ENCODE measurements around the gene STMN1. TPM values are rescaled to one million over a fixed set of nuclear protein-coding genes. Genes with fewer than 3 reads are reported as not detected.

Gene STMN1
- total RNA-seq, 2 donors from 2014 or later, result 79.1 to 149 TPM

DNA sequence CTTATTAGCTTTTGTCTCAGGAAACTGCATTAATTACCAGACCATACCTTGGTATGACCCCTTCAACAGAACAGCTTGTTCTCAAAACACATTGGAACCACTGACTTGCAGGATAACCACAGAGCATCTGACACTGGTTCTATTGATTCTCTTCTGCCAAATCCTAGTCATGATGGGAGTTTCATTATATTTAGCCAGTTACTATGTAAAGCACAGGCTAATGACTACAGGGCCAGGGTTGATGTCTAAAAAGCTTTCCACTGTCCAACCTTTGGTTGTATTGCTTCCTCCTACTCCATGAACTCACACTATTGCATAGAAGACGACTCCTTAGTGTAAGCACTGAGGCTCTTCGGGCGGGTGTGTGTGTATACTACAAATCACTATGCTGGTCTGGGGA, 3.8 kb downstream of the STMN1 start:
- H3K4me1 ChIP-seq, result peaks cover 5% of the 10 kb centered on the region
- H3K27me3 ChIP-seq, result no peaks in the 10 kb centered on the region
- H3K27ac ChIP-seq, result no peak overlapping the region
- H3K36me3 ChIP-seq, result no peaks in the 10 kb centered on the region
- no peak overlapping the region for H3K4me3 ChIP-seq
- no peak overlapping the region for H3K9ac ChIP-seq (ENCODE audit: low read depth in 2 of 2, low read length in 2 of 2)
- intact Hi-C loops (cut with DNase I), result no loop called here
- H3K9me3 ChIP-seq, result no peaks in the 10 kb centered on the region
- TF ChIP-seq, protein P1, sequence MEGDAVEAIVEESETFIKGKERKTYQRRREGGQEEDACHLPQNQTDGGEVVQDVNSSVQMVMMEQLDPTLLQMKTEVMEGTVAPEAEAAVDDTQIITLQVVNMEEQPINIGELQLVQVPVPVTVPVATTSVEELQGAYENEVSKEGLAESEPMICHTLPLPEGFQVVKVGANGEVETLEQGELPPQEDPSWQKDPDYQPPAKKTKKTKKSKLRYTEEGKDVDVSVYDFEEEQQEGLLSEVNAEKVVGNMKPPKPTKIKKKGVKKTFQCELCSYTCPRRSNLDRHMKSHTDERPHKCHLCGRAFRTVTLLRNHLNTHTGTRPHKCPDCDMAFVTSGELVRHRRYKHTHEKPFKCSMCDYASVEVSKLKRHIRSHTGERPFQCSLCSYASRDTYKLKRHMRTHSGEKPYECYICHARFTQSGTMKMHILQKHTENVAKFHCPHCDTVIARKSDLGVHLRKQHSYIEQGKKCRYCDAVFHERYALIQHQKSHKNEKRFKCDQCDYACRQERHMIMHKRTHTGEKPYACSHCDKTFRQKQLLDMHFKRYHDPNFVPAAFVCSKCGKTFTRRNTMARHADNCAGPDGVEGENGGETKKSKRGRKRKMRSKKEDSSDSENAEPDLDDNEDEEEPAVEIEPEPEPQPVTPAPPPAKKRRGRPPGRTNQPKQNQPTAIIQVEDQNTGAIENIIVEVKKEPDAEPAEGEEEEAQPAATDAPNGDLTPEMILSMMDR (IDR thresholded peaks at IDR 0.05), result no peak
- DNase-seq, result no peak

DNA sequence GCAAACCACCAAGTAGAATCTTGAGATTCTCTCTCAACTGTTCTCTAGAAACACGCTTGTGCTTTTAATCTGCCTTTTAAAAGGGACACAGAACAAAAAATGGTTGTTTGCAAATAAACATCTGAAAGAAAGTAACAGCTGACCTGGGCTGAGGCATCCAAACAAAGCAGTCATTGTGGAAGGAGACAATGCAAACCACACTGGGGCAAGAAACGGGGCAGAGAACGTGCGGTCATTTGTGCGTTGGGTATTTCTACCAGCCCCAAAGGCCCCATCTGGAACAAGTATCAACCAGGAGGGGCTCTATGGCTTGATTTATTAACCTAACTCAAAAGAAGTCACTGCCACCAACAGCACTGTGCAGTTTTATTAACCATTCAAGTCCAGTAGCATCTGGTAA, 6.0 kb downstream of the STMN1 start:
- Histone ChIP-seq H3K27me3 (no peaks in the 10 kb centered on the region), H3K4me1 (peaks cover 5% of the 10 kb centered on the region), H3K4me3 (no peak overlapping the region), H3K9ac (ENCODE audit: low read depth in 2 of 2, low read length in 2 of 2) (no peak overlapping the region), H3K9me3 (no peaks in the 10 kb centered on the region), H3K27ac (no peak overlapping the region), H3K36me3 (no peaks in the 10 kb centered on the region)
- intact Hi-C loops (cut with DNase I), result no loop called here
- TF ChIP-seq, protein P1 (IDR thresholded peaks at IDR 0.05), result no peak
- no peak for DNase-seq

DNA sequence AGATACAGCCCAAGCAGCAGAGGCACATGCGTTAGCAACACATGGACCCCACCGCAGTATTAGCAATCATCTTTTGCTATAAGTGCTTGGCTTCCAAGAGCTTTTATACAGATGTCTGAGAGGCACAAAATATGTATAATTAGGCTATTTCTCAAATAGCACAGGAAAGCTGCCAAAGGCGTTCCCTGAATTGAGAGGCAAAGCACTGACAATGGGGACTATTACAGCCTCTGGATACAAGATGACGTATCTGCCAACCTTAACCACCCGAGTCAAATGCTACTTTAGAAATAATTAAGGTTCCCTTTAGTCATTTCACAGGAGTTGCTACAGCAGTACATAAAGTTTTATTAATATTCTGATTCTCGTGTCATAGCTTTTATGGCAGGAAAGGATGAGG, 6.4 kb downstream of the STMN1 start:
- intact Hi-C loops (cut with DNase I), result no loop called here
- no peak overlapping the region for H3K9ac ChIP-seq (ENCODE audit: low read depth in 2 of 2, low read length in 2 of 2)
- no peaks in the 10 kb centered on the region for H3K27me3 ChIP-seq
- H3K4me1 ChIP-seq, result peaks cover 3% of the 10 kb centered on the region
- no peaks in the 10 kb centered on the region for H3K36me3 ChIP-seq
- H3K9me3 ChIP-seq, result no peaks in the 10 kb centered on the region
- no peak overlapping the region for H3K27ac ChIP-seq
- H3K4me3 ChIP-seq, result no peak overlapping the region
- TF ChIP-seq, protein P1 (IDR thresholded peaks at IDR 0.05), result no peak
- no peak for DNase-seq

DNA sequence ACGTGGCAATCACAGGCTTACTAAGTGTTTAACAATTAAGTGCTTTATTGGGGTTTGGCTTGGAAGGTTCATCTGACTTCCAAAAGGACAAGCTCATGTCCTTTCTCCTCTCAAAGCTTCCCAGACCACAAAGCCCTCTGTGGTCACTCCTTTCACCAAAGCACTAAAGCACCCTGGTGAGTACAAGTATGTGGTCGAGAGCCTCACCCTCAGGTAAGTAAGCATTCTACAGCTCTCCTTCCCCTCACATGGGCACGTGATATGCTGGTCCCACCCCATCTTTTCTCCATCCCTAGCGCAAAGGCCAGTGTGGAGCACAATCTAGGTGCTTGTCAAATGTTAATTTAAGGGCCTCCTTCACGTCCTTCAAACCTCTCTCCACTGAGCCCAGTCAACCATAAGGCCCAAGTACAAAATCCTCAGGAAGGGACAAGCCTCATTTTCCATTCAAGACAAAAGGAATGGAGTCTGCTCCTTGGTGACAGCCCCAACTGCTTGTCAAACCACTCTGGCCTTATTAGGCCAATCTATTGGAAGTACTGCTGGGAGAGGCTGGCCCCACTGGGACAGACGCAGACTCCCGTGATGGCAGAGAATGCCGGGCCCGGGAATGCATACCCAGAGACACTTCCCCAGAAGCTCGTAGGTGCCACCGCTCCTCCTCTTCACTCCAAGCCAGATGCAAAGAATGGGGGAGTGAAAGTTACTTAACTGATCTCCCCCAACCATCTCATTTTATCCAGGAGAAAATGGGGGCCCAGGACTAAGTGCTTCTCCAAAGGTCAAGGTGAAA, 7.8 kb downstream of the STMN1 start:
- TF ChIP-seq, protein P1 (IDR thresholded peaks at IDR 0.05), result no peak
- Histone ChIP-seq H3K27ac (no peak overlapping the region), H3K4me3 (no peak overlapping the region), H3K9me3 (no peaks in the 10 kb centered on the region), H3K4me1 (no peaks in the 10 kb centered on the region), H3K36me3 (no peaks in the 10 kb centered on the region), H3K9ac (ENCODE audit: low read depth in 2 of 2, low read length in 2 of 2) (no peak overlapping the region), H3K27me3 (no peaks in the 10 kb centered on the region)
- no peak for DNase-seq
- intact Hi-C loops (cut with DNase I), result no loop called here

DNA sequence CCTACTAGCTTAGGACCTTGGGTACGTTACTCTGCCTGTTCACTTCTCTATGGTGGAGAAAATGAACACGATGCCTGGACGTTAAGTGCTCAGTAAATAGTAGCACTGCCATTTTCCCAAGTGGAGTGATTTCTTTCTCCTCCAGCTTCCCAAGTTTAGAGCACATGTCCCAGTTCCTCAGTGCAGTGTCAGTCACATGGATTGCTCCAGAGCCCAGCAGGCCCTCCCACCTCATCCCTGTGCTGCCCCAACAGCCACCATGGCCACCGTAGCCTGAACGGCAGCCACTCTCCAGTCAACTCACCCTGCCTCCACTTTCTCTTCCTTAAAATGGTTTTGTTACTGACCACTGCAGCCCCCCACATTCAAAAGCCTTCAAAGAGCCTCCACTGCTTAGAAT, 8.5 kb downstream of the STMN1 start:
- intact Hi-C loops (cut with DNase I), result no loop called here
- Histone ChIP-seq H3K9ac (ENCODE audit: low read depth in 2 of 2, low read length in 2 of 2) (no peak overlapping the region), H3K36me3 (no peaks in the 10 kb centered on the region), H3K4me1 (no peaks in the 10 kb centered on the region), H3K9me3 (no peaks in the 10 kb centered on the region), H3K4me3 (no peak overlapping the region), H3K27me3 (no peaks in the 10 kb centered on the region), H3K27ac (no peak overlapping the region)
- no peak for DNase-seq
- TF ChIP-seq, protein P1 (IDR thresholded peaks at IDR 0.05), result no peak
